Prostate gland (tissue), 2 donors: ENCODE results near the gene RTBDN. TPM values are rescaled to one million over a fixed set of nuclear protein-coding genes. Genes with fewer than 3 reads are reported as not detected.

Source experiments
- DNase-seq: peaks from one replicate; pipeline ENCODE4 v3.0.0-alpha.2; 2019; ENCODE audit warnings: low spot score
- H3K27ac ChIP-seq, 2 donors: fragments of 200-600 bp; sonication (generic); 2 replicates each; pipeline ENCODE4 v1.5.1; 2017 to 2019
- H3K27me3 ChIP-seq: fragments of 200-600 bp; sonication (generic); replicated peaks from 2 replicates; pipeline ENCODE4 v1.5.1; 2019; ENCODE audit not compliant: insufficient read depth
- H3K36me3 ChIP-seq, 2 donors: fragments of 200-600 bp; sonication (generic); 1 replicate in 1 of 2; 2 replicates in 1 of 2; pipeline versions ENCODE4 v1.5.1 to v1.8.1; 2017 to 2019
- H3K4me1 ChIP-seq: fragments of 200-600 bp; sonication (generic); replicated peaks from 2 replicates; pipeline ENCODE4 v1.5.1; 2019
- H3K4me3 ChIP-seq, 2 donors: fragments of 200-600 bp; sonication (generic); 2 replicates each; pipeline ENCODE4 v1.5.1; 2017 to 2019
- H3K9me3 ChIP-seq: fragments of 200-600 bp; sonication (generic); 2 replicates; pipeline ENCODE4 v1.5.1; 2017
- CTCF ChIP-seq, 4 experiments: fragments of 200-600 bp in 2 of 4; fragments of 450-650 bp in 2 of 4; sonication (generic) in 2 of 4; IDR thresholded peaks; 1 replicate in 3 of 4; 2 replicates in 1 of 4; pipeline ENCODE4 v1.5.1; 2016 to 2019; ENCODE audit warnings: antibody characterized with exemption in 4 of 4, mild to moderate bottlenecking in 2 of 4, moderate library complexity in 2 of 4
- POLR2A ChIP-seq: fragments of 450-650 bp; IDR thresholded peaks from one replicate; pipeline ENCODE4 v1.6.1; 2016; ENCODE audit warnings: antibody characterized with exemption, mild to moderate bottlenecking
- POLR2AphosphoS5 ChIP-seq: sonication (generic); formaldehyde crosslinking; IDR thresholded peaks from one replicate; pipeline ENCODE4 v1.6.1; 2017; ENCODE audit warnings: antibody characterized with exemption
- WGBS: methylation state at CpG from one replicate; pipeline ENCODE4 v1.1.5; 2018; 5-methylcytosine and 5-hydroxymethylcytosine counted together
- intact Hi-C: fragments of 100-400 bp; cut with DNase I; formaldehyde crosslinking; loops from one replicate; pipeline ENCODE4 v1.14.2; 2022
- total RNA-seq, 2 donors: library from RNA; depleted of rRNA; stranded (reverse); fragments of >200 nt; gene quantifications; one replicate each; pipeline ENCODE4 v1.1.0, GENCODE V29; 2016

Gene RTBDN
- total RNA-seq, 2 donors from 2014 or later = 1.1 TPM; not detected in 1

DNA sequence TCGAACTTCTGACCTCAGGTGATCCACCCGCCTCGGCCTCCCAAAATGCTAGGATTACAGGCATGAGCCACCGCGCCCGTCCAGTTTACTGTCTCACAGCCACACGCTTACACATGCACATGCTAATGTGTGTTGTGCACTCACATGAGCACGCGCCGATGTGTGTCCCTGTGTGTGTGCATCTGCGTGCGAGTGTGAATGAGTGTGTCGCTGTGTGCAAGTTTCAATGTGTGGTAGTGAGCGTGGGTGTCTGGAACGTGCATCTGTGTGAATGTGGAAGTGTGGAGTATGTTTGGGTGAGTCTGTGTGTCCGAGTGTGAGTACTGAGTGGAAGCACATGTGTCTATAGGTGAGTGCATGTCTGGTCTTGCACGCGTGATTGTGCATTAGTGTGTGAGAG, 8.1 kb upstream of the RTBDN start:
- H3K27ac ChIP-seq = no peak overlapping the region
- no peak for DNase-seq
- H3K4me1 ChIP-seq = no peaks in the 10 kb centered on the region
- H3K9me3 ChIP-seq = no peaks in the 10 kb centered on the region
- peaks cover 22% of the 10 kb centered on the region for H3K27me3 ChIP-seq
- 93% methylated on average over 18 of the region's 18 CpGs for WGBS
- no peak for TF ChIP-seq POLR2A
- no peak for TF ChIP-seq POLR2AphosphoS5
- no peak for TF ChIP-seq CTCF (IDR thresholded peaks at IDR 0.05)
- H3K4me3 ChIP-seq = no peak overlapping the region
- H3K36me3 ChIP-seq = no peaks in the 10 kb centered on the region
- intact Hi-C loops = no loop called here

- no peaks in the 10 kb centered on the region for H3K4me1 ChIP-seq
- no peak for TF ChIP-seq CTCF (IDR thresholded peaks at IDR 0.05)
- TF ChIP-seq POLR2A = no peak
- TF ChIP-seq POLR2AphosphoS5 = no peak
- H3K36me3 ChIP-seq = no peaks in the 10 kb centered on the region
- no peaks in the 10 kb centered on the region for H3K9me3 ChIP-seq
- intact Hi-C loops = no loop called here
- peaks cover 24% of the 10 kb centered on the region for H3K27me3 ChIP-seq
- no peak overlapping the region for H3K27ac ChIP-seq
- 4% methylated on average over 29 of the region's 29 CpGs for WGBS
- DNase-seq = no peak
- H3K4me3 ChIP-seq = no peak overlapping the region
Measured at GRCh38 chr19:12841094-12841493, 6.7 kb upstream of the RTBDN start.

- Histone ChIP-seq H3K4me1 (no peaks in the 10 kb centered on the region), H3K27me3 (peaks cover 25% of the 10 kb centered on the region), H3K4me3 (no peak overlapping the region), H3K27ac (no peak overlapping the region), H3K9me3 (no peaks in the 10 kb centered on the region), H3K36me3 (no peaks in the 10 kb centered on the region)
- peak; percentile 46 for DNase-seq
- TF ChIP-seq POLR2A = no peak
- TF ChIP-seq POLR2AphosphoS5 = no peak
- no peak for TF ChIP-seq CTCF (IDR thresholded peaks at IDR 0.05)
- intact Hi-C loops = no loop called here
- 20% methylated on average over 43 of the region's 43 CpGs for WGBS
Measured at GRCh38 chr19:12840091-12841079, 6.0 kb upstream of the RTBDN start.

DNA sequence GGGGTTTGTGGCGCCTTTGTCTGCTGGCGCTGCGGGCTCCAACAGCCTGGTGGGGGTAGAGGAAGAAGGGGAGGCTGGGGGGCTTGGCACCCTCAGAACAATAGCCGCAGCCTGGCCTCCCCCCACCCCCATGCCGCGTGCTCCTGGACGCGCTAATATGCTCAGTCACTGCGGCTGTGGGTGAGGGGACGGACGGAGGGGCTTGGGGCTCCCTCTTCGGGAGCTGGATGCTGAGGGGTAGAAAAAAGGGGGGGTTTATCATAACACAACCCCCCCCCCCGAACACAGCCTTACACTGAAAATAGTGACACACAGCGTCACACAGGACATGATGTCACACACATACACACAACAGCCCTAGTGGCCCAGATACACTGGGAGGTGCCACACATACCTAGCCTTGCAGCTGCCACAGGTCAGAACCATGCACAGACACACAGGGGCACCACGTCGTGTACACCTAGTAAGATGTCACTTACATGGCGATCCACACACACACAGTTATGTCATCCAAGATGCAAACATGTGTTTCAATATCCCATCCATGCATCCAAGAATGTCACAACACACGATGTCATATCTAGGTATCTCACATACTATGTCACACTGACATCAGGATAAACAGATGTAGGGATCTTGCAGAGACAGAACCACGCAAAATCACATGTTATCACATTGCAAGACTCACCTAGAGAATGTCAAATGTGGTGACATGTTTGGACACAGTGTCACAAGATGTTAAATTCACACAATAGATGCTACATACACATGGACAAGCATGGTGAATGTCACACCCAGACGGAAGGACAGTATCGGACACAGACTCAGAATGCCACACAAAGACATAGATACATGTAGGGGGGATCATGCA, 4.7 kb upstream of the RTBDN start:
- Histone ChIP-seq H3K36me3 (no peaks in the 10 kb centered on the region), H3K4me1 (peaks cover 2% of the 10 kb centered on the region), H3K9me3 (no peaks in the 10 kb centered on the region), H3K27me3 (peaks cover 31% of the 10 kb centered on the region), H3K4me3 (no peak overlapping the region), H3K27ac (no peak overlapping the region)
- no peak for TF ChIP-seq POLR2AphosphoS5
- no peak for TF ChIP-seq POLR2A
- TF ChIP-seq CTCF (IDR thresholded peaks at IDR 0.05) = no peak
- 22% methylated on average over 21 of the region's 21 CpGs for WGBS
- no peak for DNase-seq
- intact Hi-C loops = no loop called here
